ENCODE data around the gene PDE6B.

The PDE6B gene

GRCh38 chr4:648579-649292 is 23.4 kb downstream of the PDE6B start:
- no peak for TF ChIP-seq CTCF (IDR thresholded peaks at IDR 0.05; ENCODE audit: low read depth, low read length)

GRCh38 chr4:649293-649625 is 23.9 kb downstream of the PDE6B start:
- no peak for TF ChIP-seq CTCF (IDR thresholded peaks at IDR 0.05; ENCODE audit: low read depth, low read length)
- no peak overlapping the region for H3K4me3 ChIP-seq (ENCODE audit: low read depth, low read length)

More at GRCh38 chr4:648579-649292, 23.4 kb downstream of the PDE6B start:
- no peak overlapping the region for H3K4me3 ChIP-seq (ENCODE audit: low read depth, low read length)

- no peak for TF ChIP-seq CTCF (IDR thresholded peaks at IDR 0.05; ENCODE audit: low read depth, low read length)
- H3K4me3 ChIP-seq (ENCODE audit: low read depth, low read length) = no peak overlapping the region
These were observed 24.5 kb downstream of the PDE6B start for GRCh38 chr4:649751-650310.

- no peak for TF ChIP-seq CTCF (IDR thresholded peaks at IDR 0.05; ENCODE audit: low read depth, low read length)
- no peak overlapping the region for H3K4me3 ChIP-seq (ENCODE audit: low read depth, low read length)
These were observed 25.1 kb downstream of the PDE6B start for GRCh38 chr4:650461-650860.

- TF ChIP-seq CTCF (IDR thresholded peaks at IDR 0.05; ENCODE audit: low read depth, low read length) = no peak
These were observed 25.8 kb downstream of the PDE6B start for GRCh38 chr4:650951-651883.

GRCh38 chr4:651884-652642 is 26.7 kb downstream of the PDE6B start:
- H3K4me3 ChIP-seq (ENCODE audit: low read depth, low read length) = no peak overlapping the region
- no peak for TF ChIP-seq CTCF (IDR thresholded peaks at IDR 0.05; ENCODE audit: low read depth, low read length)

More at GRCh38 chr4:650951-651883, 25.8 kb downstream of the PDE6B start:
- H3K4me3 ChIP-seq (ENCODE audit: low read depth, low read length) = no peak overlapping the region

Data from WI38 (cell line).